Measurements from ENCODE around the gene MS4A6E. TPM values are rescaled to one million over a fixed set of nuclear protein-coding genes. Genes with fewer than 3 reads are reported as not detected.
"Not testable (repeated sequence)": the region's sequence is repeated elsewhere in the genome, so short reads cannot be mapped to it uniquely, and the experiment has no call there.

MS4A6E gene
- total RNA-seq, 1 experiment from 2014 or later: not detected

DNA sequence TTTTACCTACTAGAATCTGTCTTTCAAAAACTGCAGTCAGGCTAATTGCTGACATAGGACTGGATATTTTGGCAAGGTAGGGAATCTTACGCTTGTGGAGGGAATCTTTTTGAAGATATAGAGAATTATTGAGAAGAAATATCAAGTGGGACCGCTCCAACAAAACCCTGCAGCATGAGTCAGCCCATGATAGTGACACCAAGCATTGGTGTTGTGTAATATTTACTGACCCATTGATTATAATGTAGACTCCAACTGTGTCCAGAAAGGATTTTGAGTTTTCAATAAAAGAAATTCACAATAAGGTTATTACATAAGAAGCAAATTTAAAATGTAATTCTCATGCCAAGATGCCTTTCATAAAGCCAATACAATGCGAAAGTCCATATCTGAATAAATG lies 25.9 kb upstream of the MS4A6E start:
- no peaks in the 10 kb centered on the region for H3K36me3 ChIP-seq (ENCODE audit: insufficient read depth, low read length, poor library complexity, severe bottlenecking)
- ChIA-PET CTCF (no interaction called here), POLR2A (ENCODE audit: low non-redundant PET) (no interaction called here)
- no TSS peak for BruUV-seq (replicated peaks)
- no peak for DNase-seq (ENCODE audit: low spot score)
- intact Hi-C loops (cut with micrococcal nuclease; ENCODE audit: unreplicated experiment): no loop called here
- no peaks in the 10 kb centered on the region for H3K9me3 ChIP-seq (ENCODE audit: low read depth, low read length, poor library complexity, severe bottlenecking)
- peaks cover 10% of the 10 kb centered on the region for H3K27me3 ChIP-seq (replicated peaks; ENCODE audit: insufficient read depth, low read depth, low read length, poor library complexity)
- no peak overlapping the region for H3K4me3 ChIP-seq (ENCODE audit: low read depth, low read length, poor library complexity, severe bottlenecking)
- no peak overlapping the region for H3K27ac ChIP-seq (ENCODE audit: low read depth, low read length, poor library complexity, severe bottlenecking)
- no peaks in the 10 kb centered on the region for H3K4me1 ChIP-seq (ENCODE audit: insufficient read depth, low read length, poor library complexity, severe bottlenecking)
- TF ChIP-seq, protein P1, sequence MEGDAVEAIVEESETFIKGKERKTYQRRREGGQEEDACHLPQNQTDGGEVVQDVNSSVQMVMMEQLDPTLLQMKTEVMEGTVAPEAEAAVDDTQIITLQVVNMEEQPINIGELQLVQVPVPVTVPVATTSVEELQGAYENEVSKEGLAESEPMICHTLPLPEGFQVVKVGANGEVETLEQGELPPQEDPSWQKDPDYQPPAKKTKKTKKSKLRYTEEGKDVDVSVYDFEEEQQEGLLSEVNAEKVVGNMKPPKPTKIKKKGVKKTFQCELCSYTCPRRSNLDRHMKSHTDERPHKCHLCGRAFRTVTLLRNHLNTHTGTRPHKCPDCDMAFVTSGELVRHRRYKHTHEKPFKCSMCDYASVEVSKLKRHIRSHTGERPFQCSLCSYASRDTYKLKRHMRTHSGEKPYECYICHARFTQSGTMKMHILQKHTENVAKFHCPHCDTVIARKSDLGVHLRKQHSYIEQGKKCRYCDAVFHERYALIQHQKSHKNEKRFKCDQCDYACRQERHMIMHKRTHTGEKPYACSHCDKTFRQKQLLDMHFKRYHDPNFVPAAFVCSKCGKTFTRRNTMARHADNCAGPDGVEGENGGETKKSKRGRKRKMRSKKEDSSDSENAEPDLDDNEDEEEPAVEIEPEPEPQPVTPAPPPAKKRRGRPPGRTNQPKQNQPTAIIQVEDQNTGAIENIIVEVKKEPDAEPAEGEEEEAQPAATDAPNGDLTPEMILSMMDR (conservative IDR thresholded peaks at IDR 0.05; ENCODE audit: low read depth, low read length): no peak
- no peak for TF ChIP-seq EZH2 (IDR thresholded peaks at IDR 0.05; ENCODE audit: borderline replicate concordance, low read depth, low read length, poor library complexity, severe bottlenecking)

DNA sequence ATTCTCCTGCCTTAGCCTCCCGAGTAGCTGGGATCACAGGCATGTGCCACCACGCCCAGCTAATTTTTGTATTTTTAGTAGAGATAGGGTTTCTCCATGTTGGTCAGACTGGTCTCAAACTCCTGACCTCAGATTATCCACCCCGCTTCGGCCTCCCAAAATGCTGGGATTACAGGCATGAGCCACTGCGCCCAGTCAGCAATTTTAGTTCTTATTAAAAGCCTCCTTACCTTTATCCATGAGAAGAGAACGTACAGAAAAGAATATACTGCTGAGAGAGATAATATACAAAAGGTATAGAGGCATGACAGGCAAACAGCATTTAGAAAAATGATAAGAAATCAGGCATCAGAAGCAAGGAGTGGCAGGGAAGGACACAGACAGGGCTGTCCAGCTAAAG lies 25.2 kb upstream of the MS4A6E start:
- CTCF ChIA-PET: not testable (repeated sequence)

DNA sequence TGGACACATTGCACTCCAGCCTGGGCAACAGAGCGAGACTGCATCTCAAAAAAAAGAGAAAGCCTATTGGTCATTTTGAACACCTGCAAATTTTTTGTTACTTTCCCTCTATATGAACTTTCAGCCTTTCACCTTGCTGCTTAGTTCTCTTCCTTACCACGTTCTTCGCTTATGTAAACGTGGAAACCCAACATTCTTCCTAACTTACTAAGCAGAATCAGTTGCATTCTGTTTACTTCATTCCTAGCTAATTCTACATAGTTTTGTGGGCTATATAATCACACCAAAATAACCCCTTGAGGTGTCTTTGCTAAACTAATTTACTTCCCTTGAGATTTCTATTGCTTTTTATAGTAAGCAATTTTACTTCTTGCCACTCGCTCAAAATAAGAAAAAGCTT lies 23.4 kb upstream of the MS4A6E start:
- intact Hi-C loops (cut with micrococcal nuclease; ENCODE audit: unreplicated experiment): no loop called here
- no peak overlapping the region for H3K27ac ChIP-seq (ENCODE audit: low read depth, low read length, poor library complexity, severe bottlenecking)
- H3K27me3 ChIP-seq (replicated peaks; ENCODE audit: insufficient read depth, low read depth, low read length, poor library complexity): peaks cover 5% of the 10 kb centered on the region
- no peak for TF ChIP-seq EZH2 (IDR thresholded peaks at IDR 0.05; ENCODE audit: borderline replicate concordance, low read depth, low read length, poor library complexity, severe bottlenecking)
- TF ChIP-seq, protein P1 (conservative IDR thresholded peaks at IDR 0.05; ENCODE audit: low read depth, low read length): no peak
- H3K4me3 ChIP-seq (ENCODE audit: low read depth, low read length, poor library complexity, severe bottlenecking): no peak overlapping the region
- no peak for DNase-seq (ENCODE audit: low spot score)
- H3K9me3 ChIP-seq (ENCODE audit: low read depth, low read length, poor library complexity, severe bottlenecking): no peaks in the 10 kb centered on the region
- BruUV-seq (replicated peaks): no TSS peak
- CTCF ChIA-PET: no interaction called here
- H3K4me1 ChIP-seq (ENCODE audit: insufficient read depth, low read length, poor library complexity, severe bottlenecking): no peaks in the 10 kb centered on the region
- POLR2A ChIA-PET (ENCODE audit: low non-redundant PET): interaction anchor here (0.6 kb wide), 1 partner anchor 28 kb away, joined by 3 read pairs; no protein-coding TSS in a partner anchor
- H3K36me3 ChIP-seq (ENCODE audit: insufficient read depth, low read length, poor library complexity, severe bottlenecking): no peaks in the 10 kb centered on the region

More for the DNA sequence above, 25.2 kb upstream of the MS4A6E start:
- H3K27ac ChIP-seq (ENCODE audit: low read depth, low read length, poor library complexity, severe bottlenecking); BruUV-seq (replicated peaks); H3K27me3 ChIP-seq (replicated peaks; ENCODE audit: insufficient read depth, low read depth, low read length, poor library complexity); POLR2A ChIA-PET (ENCODE audit: low non-redundant PET); H3K9me3 ChIP-seq (ENCODE audit: low read depth, low read length, poor library complexity, severe bottlenecking); H3K4me3 ChIP-seq (ENCODE audit: low read depth, low read length, poor library complexity, severe bottlenecking); DNase-seq (ENCODE audit: low spot score); H3K4me1 ChIP-seq (ENCODE audit: insufficient read depth, low read length, poor library complexity, severe bottlenecking); H3K36me3 ChIP-seq (ENCODE audit: insufficient read depth, low read length, poor library complexity, severe bottlenecking); intact Hi-C loops (cut with micrococcal nuclease; ENCODE audit: unreplicated experiment): not testable (repeated sequence)

DNA sequence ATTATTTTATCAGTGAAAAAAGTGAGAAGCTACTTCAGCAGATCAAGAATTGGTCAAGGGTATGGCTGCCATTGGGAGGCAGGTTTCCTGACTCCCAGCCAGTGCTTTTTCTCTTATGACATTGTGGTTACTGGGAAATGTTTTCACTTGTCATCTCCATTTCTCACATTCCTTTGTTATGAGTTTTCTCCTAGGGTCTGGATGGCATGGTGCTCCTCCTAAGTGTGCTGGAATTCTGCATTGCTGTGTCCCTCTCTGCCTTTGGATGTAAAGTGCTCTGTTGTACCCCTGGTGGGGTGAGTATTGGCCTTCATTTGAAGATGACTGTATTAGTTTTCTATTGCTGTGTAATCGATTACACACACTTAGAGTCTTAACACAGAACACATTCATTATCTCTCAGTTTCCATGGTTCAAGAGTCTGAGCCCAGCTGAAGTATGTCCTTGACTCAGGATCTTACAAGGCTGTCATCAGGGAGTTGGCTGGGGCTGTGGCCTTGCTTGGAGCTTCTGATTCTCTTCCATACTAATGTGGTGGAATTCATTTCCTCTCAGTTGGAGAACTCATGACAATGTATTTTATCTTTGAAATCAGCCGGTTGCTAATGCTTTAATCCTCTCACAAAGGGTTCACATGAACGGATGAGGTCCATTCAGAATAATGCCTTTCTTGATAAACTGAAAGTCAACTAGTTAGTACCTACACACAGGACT lies 21.0 kb upstream of the MS4A6E start:
- no peaks in the 10 kb centered on the region for H3K36me3 ChIP-seq (ENCODE audit: insufficient read depth, low read length, poor library complexity, severe bottlenecking)
- intact Hi-C loops (cut with micrococcal nuclease; ENCODE audit: unreplicated experiment): no loop called here
- no peak overlapping the region for H3K27ac ChIP-seq (ENCODE audit: low read depth, low read length, poor library complexity, severe bottlenecking)
- TF ChIP-seq, protein P1 (conservative IDR thresholded peaks at IDR 0.05; ENCODE audit: low read depth, low read length): no peak
- TF ChIP-seq EZH2 (IDR thresholded peaks at IDR 0.05; ENCODE audit: borderline replicate concordance, low read depth, low read length, poor library complexity, severe bottlenecking): no peak
- ChIA-PET POLR2A (ENCODE audit: low non-redundant PET) (no interaction called here), CTCF (no interaction called here)
- H3K27me3 ChIP-seq (replicated peaks; ENCODE audit: insufficient read depth, low read depth, low read length, poor library complexity): peaks cover under 1% of the 10 kb centered on the region
- BruUV-seq (replicated peaks): no TSS peak
- H3K4me3 ChIP-seq (ENCODE audit: low read depth, low read length, poor library complexity, severe bottlenecking): no peak overlapping the region
- no peaks in the 10 kb centered on the region for H3K4me1 ChIP-seq (ENCODE audit: insufficient read depth, low read length, poor library complexity, severe bottlenecking)
- DNase-seq (ENCODE audit: low spot score): peak; percentile 18
- no peaks in the 10 kb centered on the region for H3K9me3 ChIP-seq (ENCODE audit: low read depth, low read length, poor library complexity, severe bottlenecking)

Data from A673 (cell line).